Activated B cell treated with CpG ODN at 0.5 μM for 24 hours (primary cell): ENCODE data around the gene NR6A1. TPM values are rescaled to one million over a fixed set of nuclear protein-coding genes. Genes with fewer than 3 reads are reported as not detected.

Experiments
- ATAC-seq: fragments of 200-7000 bp; cut with Tn5 transposase; one replicate; pipeline ENCODE4 v1.10.0; 2021; ENCODE audit warnings: low read depth, mild to moderate bottlenecking, moderate library complexity
- CTCF ChIA-PET: fragments of 350-600 bp; sonication (Branson Sonifier 250); formaldehyde crosslinking; loops from one replicate; lab custom pipeline; 2021; ENCODE audit warnings: antibody characterized with exemption; lab: Charles Lee
- POLR2A ChIA-PET: fragments of 350-600 bp; sonication (Branson Sonifier 250); formaldehyde crosslinking; loops from one replicate; lab custom pipeline; 2021; ENCODE audit warnings: antibody characterized with exemption; lab: Charles Lee
- DNase-seq: peaks from one replicate; pipeline ENCODE4 v3.0.0; 2022
- H3K27ac Mint-ChIP-seq: one replicate; pipeline ENCODE4 v1.8.0; 2020; ENCODE audit warnings: mixed read lengths
- H3K27me3 Mint-ChIP-seq: one replicate; pipeline ENCODE4 v1.8.0; 2021; ENCODE audit warnings: mixed read lengths
- H3K36me3 Mint-ChIP-seq: one replicate; pipeline ENCODE4 v1.8.0; 2021; ENCODE audit warnings: low read depth, mixed read lengths
- H3K4me1 Mint-ChIP-seq: one replicate; pipeline ENCODE4 v1.8.0; 2021; ENCODE audit warnings: mixed read lengths
- H3K4me3 Mint-ChIP-seq: one replicate; pipeline ENCODE4 v1.8.0; 2020; ENCODE audit warnings: mild to moderate bottlenecking, mixed read lengths
- H3K9me3 Mint-ChIP-seq: one replicate; pipeline ENCODE4 v1.8.0; 2020; ENCODE audit warnings: mixed read lengths
- CTCF ChIP-seq: fragments of 200-600 bp; IDR thresholded peaks from one replicate; pipeline ENCODE4 v1.8.0; 2022; ENCODE audit warnings: antibody characterized with exemption, mild to moderate bottlenecking
- intact Hi-C: fragments of 100-400 bp; cut with micrococcal nuclease; formaldehyde crosslinking; loops from one replicate; pipeline ENCODE4 v1.15.1; 2024
- total RNA-seq: library from RNA; stranded (reverse); gene quantifications from 2 replicates; pipeline ENCODE4 v1.2.3, GENCODE V29; 2022

The NR6A1 gene
- total RNA-seq, 1 donor from 2014 or later = 3.1 TPM

GRCh38 chr9:124786881-124787573, 15.9 kb upstream of the NR6A1 start:
- DNase-seq = no peak
- ChIA-PET POLR2A (no interaction called here), CTCF (no interaction called here)
- intact Hi-C loops = no loop called here
- TF ChIP-seq CTCF = no peak
- no peak overlapping the region for H3K27ac Mint-ChIP-seq
- ATAC-seq = no peak
- no peak overlapping the region for H3K4me3 Mint-ChIP-seq
- H3K27me3 Mint-ChIP-seq = no peaks in the 10 kb centered on the region
- no peaks in the 10 kb centered on the region for H3K9me3 Mint-ChIP-seq
- H3K36me3 Mint-ChIP-seq = no peaks in the 10 kb centered on the region
- H3K4me1 Mint-ChIP-seq = peaks cover 11% of the 10 kb centered on the region

- H3K9me3 Mint-ChIP-seq = no peaks in the 10 kb centered on the region
- POLR2A ChIA-PET = no interaction called here
- H3K4me3 Mint-ChIP-seq = no peak overlapping the region
- intact Hi-C loops = no loop called here
- no peak overlapping the region for H3K27ac Mint-ChIP-seq
- no peaks in the 10 kb centered on the region for H3K36me3 Mint-ChIP-seq
- ATAC-seq (no peak), DNase-seq (no peak)
- H3K4me1 Mint-ChIP-seq = no peaks in the 10 kb centered on the region
- no peaks in the 10 kb centered on the region for H3K27me3 Mint-ChIP-seq
- CTCF ChIA-PET = no interaction called here
- TF ChIP-seq CTCF = no peak
Measured at GRCh38 chr9:124784509-124784908, 13.4 kb upstream of the NR6A1 start.

- no peak overlapping the region for H3K27ac Mint-ChIP-seq
- no peak for TF ChIP-seq CTCF
- POLR2A ChIA-PET = no interaction called here
- H3K4me3 Mint-ChIP-seq = no peak overlapping the region
- DNase-seq (no peak), ATAC-seq (no peak)
- CTCF ChIA-PET = no interaction called here
- no peaks in the 10 kb centered on the region for H3K27me3 Mint-ChIP-seq
- H3K9me3 Mint-ChIP-seq = no peaks in the 10 kb centered on the region
- no peaks in the 10 kb centered on the region for H3K4me1 Mint-ChIP-seq
- no peaks in the 10 kb centered on the region for H3K36me3 Mint-ChIP-seq
- intact Hi-C loops = no loop called here
Measured at GRCh38 chr9:124783830-124784229, 12.7 kb upstream of the NR6A1 start.

GRCh38 chr9:124782661-124783574, 11.8 kb upstream of the NR6A1 start:
- CTCF ChIA-PET = no interaction called here
- DNase-seq = no peak

More at GRCh38 chr9:124782661-124783574, 11.8 kb upstream of the NR6A1 start:
- intact Hi-C loops = no loop called here
- no peak for ATAC-seq
- Mint-ChIP-seq H3K9me3 (no peaks in the 10 kb centered on the region), H3K4me3 (no peak overlapping the region), H3K27me3 (no peaks in the 10 kb centered on the region), H3K36me3 (no peaks in the 10 kb centered on the region), H3K27ac (no peak overlapping the region), H3K4me1 (no peaks in the 10 kb centered on the region)
- no peak for TF ChIP-seq CTCF
- POLR2A ChIA-PET = no interaction called here
